Glomerular visceral epithelial cell (primary cell): ENCODE data around the gene EHBP1.

Experiments used
- DNase-seq: peaks from one replicate; pipeline ENCODE4 v3.0.0-alpha.2; 2016; ENCODE audit errors: extremely low spot score

EHBP1 gene

GRCh38 chr2:62964050-62964449 is 258.5 kb downstream of the EHBP1 start:
- DNase-seq, result no peak

- no peak for DNase-seq
Observed at GRCh38 chr2:62964671-62965070, 259.2 kb downstream of the EHBP1 start.

- DNase-seq, result no peak
Observed at GRCh38 chr2:62966991-62967390, 261.5 kb downstream of the EHBP1 start.

GRCh38 chr2:62968168-62968567 is 262.7 kb downstream of the EHBP1 start:
- DNase-seq, result no peak

- no peak for DNase-seq
Observed at GRCh38 chr2:62968668-62969067, 263.2 kb downstream of the EHBP1 start.

GRCh38 chr2:62971936-62972335 is 266.4 kb downstream of the EHBP1 start:
- DNase-seq, result no peak

- no peak for DNase-seq
Observed at GRCh38 chr2:62972601-62973000, 267.1 kb downstream of the EHBP1 start.

- DNase-seq, result no peak
Observed at GRCh38 chr2:62974999-62975398, 269.5 kb downstream of the EHBP1 start.

- no peak for DNase-seq
Observed at GRCh38 chr2:62991605-62992004, 286.1 kb downstream of the EHBP1 start.

- DNase-seq, result no peak
Observed at GRCh38 chr2:62992561-62992960, 287.0 kb downstream of the EHBP1 start.

- DNase-seq, result no peak
Observed at GRCh38 chr2:62994206-62994605, 288.7 kb downstream of the EHBP1 start.

GRCh38 chr2:62996534-62997186 is 291.1 kb downstream of the EHBP1 start:
- DNase-seq, result no peak

- no peak for DNase-seq
Observed at GRCh38 chr2:62998949-62999348, 293.4 kb downstream of the EHBP1 start.

GRCh38 chr2:62999905-63000304 is 294.4 kb downstream of the EHBP1 start:
- DNase-seq, result peak; percentile 30

- DNase-seq, result no peak
Observed at GRCh38 chr2:63000801-63001200, 295.3 kb downstream of the EHBP1 start.

GRCh38 chr2:63001576-63001975 is 296.1 kb downstream of the EHBP1 start:
- DNase-seq, result no peak

- DNase-seq, result no peak
Observed at GRCh38 chr2:63003351-63003750, 297.8 kb downstream of the EHBP1 start.

- DNase-seq, result no peak
Observed at GRCh38 chr2:63007813-63008458, 302.4 kb downstream of the EHBP1 start.

GRCh38 chr2:63008838-63009237 is 303.3 kb downstream of the EHBP1 start:
- no peak for DNase-seq

- DNase-seq, result no peak
Observed at GRCh38 chr2:63009490-63009889, 304.0 kb downstream of the EHBP1 start.

- no peak for DNase-seq
Observed at GRCh38 chr2:63012541-63012940, 307.0 kb downstream of the EHBP1 start.

- no peak for DNase-seq
Observed at GRCh38 chr2:63013438-63013837, 307.9 kb downstream of the EHBP1 start.

GRCh38 chr2:63015389-63015788 is 309.9 kb downstream of the EHBP1 start:
- DNase-seq, result no peak

GRCh38 chr2:63018439-63018838 is 312.9 kb downstream of the EHBP1 start:
- no peak for DNase-seq
